ENCODE results near the gene TAB3.

GRCh38 chrX:30793075-30793766 is 95.8 kb downstream of the TAB3 start:
- TF ChIP-seq PHF8 (IDR thresholded peaks at IDR 0.05; ENCODE audit: borderline replicate concordance, low read length) (no peak), MAFF (IDR thresholded peaks at IDR 0.05; ENCODE audit: low read length) (no peak), MTA3 (IDR thresholded peaks at IDR 0.05; ENCODE audit: borderline replicate concordance) (no peak), ZEB2 (IDR thresholded peaks at IDR 0.05) (no peak), NFXL1 (CRISPR knock-in tag; IDR thresholded peaks at IDR 0.05) (no peak), HNRNPK (IDR thresholded peaks at IDR 0.05; ENCODE audit: low read depth, low read length, poor library complexity, severe bottlenecking) (no peak), SRF (CRISPR knock-in tag; IDR thresholded peaks at IDR 0.05) (no peak), ZNF395 (CRISPR knock-in tag; IDR thresholded peaks at IDR 0.05) (no peak)
